ENCODE measurements around the gene TUG1.

TUG1 gene

GRCh38 chr22:30968924-30969531 lies at the start of gene TUG1:
TUG1 (plus strand) TSS chr22:30969265.
- peak; percentile 100 for DNase-seq (ENCODE audit: low spot score)
- FAIRE-seq, result peak; percentile 97

GRCh38 chr22:30919973-30920372 lies 49.1 kb upstream of the TUG1 start:
- FAIRE-seq (no peak), DNase-seq (ENCODE audit: low spot score) (no peak)

- FAIRE-seq (no peak), DNase-seq (ENCODE audit: low spot score) (peak; percentile 84)
Measured at GRCh38 chr22:30920407-30920806, 48.7 kb upstream of the TUG1 start.

- FAIRE-seq (no peak), DNase-seq (ENCODE audit: low spot score) (no peak)
Measured at GRCh38 chr22:30921108-30921507, 48.0 kb upstream of the TUG1 start.

- DNase-seq (ENCODE audit: low spot score) (no peak), FAIRE-seq (no peak)
Measured at GRCh38 chr22:30922151-30922611, 46.9 kb upstream of the TUG1 start.

GRCh38 chr22:30923168-30923900 lies 45.7 kb upstream of the TUG1 start:
- FAIRE-seq (peak; percentile 58), DNase-seq (ENCODE audit: low spot score) (no peak)

GRCh38 chr22:30925667-30926066 lies 43.4 kb upstream of the TUG1 start:
- FAIRE-seq (no peak), DNase-seq (ENCODE audit: low spot score) (no peak)

GRCh38 chr22:30926706-30927105 lies 42.4 kb upstream of the TUG1 start:
- no peak for DNase-seq (ENCODE audit: low spot score)
- no peak for FAIRE-seq

- FAIRE-seq (no peak), DNase-seq (ENCODE audit: low spot score) (no peak)
Measured at GRCh38 chr22:30927806-30928205, 41.3 kb upstream of the TUG1 start.

- DNase-seq (ENCODE audit: low spot score), result no peak
- no peak for FAIRE-seq
Measured at GRCh38 chr22:30928401-30928800, 40.7 kb upstream of the TUG1 start.

GRCh38 chr22:30930228-30930627 lies 38.8 kb upstream of the TUG1 start:
- no peak for FAIRE-seq
- DNase-seq (ENCODE audit: low spot score), result no peak

- DNase-seq (ENCODE audit: low spot score) (no peak), FAIRE-seq (peak; percentile 32)
Measured at GRCh38 chr22:30931541-30932300, 37.3 kb upstream of the TUG1 start.

GRCh38 chr22:30932661-30933060 lies 36.4 kb upstream of the TUG1 start:
- FAIRE-seq (no peak), DNase-seq (ENCODE audit: low spot score) (no peak)

GRCh38 chr22:30933457-30933856 lies 35.6 kb upstream of the TUG1 start:
- no peak for DNase-seq (ENCODE audit: low spot score)
- FAIRE-seq, result no peak

- FAIRE-seq (no peak), DNase-seq (ENCODE audit: low spot score) (no peak)
Measured at GRCh38 chr22:30934053-30934452, 35.0 kb upstream of the TUG1 start.

GRCh38 chr22:30940685-30941362 lies 28.2 kb upstream of the TUG1 start:
- DNase-seq (ENCODE audit: low spot score) (no peak), FAIRE-seq (no peak)

- no peak for DNase-seq (ENCODE audit: low spot score)
- FAIRE-seq, result no peak
Measured at GRCh38 chr22:30941363-30941740, 27.7 kb upstream of the TUG1 start.

GRCh38 chr22:30943368-30943767 lies 25.7 kb upstream of the TUG1 start:
- DNase-seq (ENCODE audit: low spot score), result no peak
- FAIRE-seq, result no peak

GRCh38 chr22:30944986-30945385 lies 24.1 kb upstream of the TUG1 start:
- no peak for DNase-seq (ENCODE audit: low spot score)
- FAIRE-seq, result no peak

GRCh38 chr22:30945653-30946052 lies 23.4 kb upstream of the TUG1 start:
- DNase-seq (ENCODE audit: low spot score), result no peak
- no peak for FAIRE-seq

- no peak for FAIRE-seq
- no peak for DNase-seq (ENCODE audit: low spot score)
Measured at GRCh38 chr22:30946354-30946753, 22.7 kb upstream of the TUG1 start.
